Measurements from ENCODE around the gene TSSK1B. TPM values are rescaled to one million over a fixed set of nuclear protein-coding genes. Genes with fewer than 3 reads are reported as not detected.

Gene TSSK1B
- total RNA-seq, 1 experiment from 2014 or later: not detected

- Histone ChIP-seq H3K4me1 (ENCODE audit: low read length) (no peaks in the 10 kb centered on the region), H3K9me3 (ENCODE audit: low read length) (no peaks in the 10 kb centered on the region), H3K27me3 (ENCODE audit: low read length) (0 out of 2 replicates have a peak, but pooled peaks cover 2% of the 10 kb centered on the region), H3K4me3 (ENCODE audit: low read length) (no peak overlapping the region), H3K4me2 (ENCODE audit: low read depth, low read length, poor library complexity, severe bottlenecking) (no peak overlapping the region), H2AFZ (ENCODE audit: low read length) (no peak overlapping the region), H3K36me3 (ENCODE audit: insufficient read depth, low read length) (no peaks in the 10 kb centered on the region), H3K9ac (ENCODE audit: low read length) (no peak overlapping the region), H3K27ac (ENCODE audit: low read length) (no peak overlapping the region), H4K20me1 (ENCODE audit: insufficient read depth, low read depth, low read length) (no peaks in the 10 kb centered on the region), H3K79me2 (ENCODE audit: low read length) (no peaks in the 10 kb centered on the region), H3K9me2 (replicated peaks; ENCODE audit: insufficient read depth, low read length) (no peaks in the 10 kb centered on the region)
- no peak for DNase-seq
Observed at GRCh38 chr5:113394658-113395057, 40.1 kb downstream of the TSSK1B start.

- H3K79me2 ChIP-seq (ENCODE audit: low read length): no peaks in the 10 kb centered on the region
- no peak overlapping the region for H3K4me3 ChIP-seq (ENCODE audit: low read length)
- no peaks in the 10 kb centered on the region for H4K20me1 ChIP-seq (ENCODE audit: insufficient read depth, low read depth, low read length)
- no peaks in the 10 kb centered on the region for H3K9me2 ChIP-seq (replicated peaks; ENCODE audit: insufficient read depth, low read length)
- H3K36me3 ChIP-seq (ENCODE audit: insufficient read depth, low read length): no peaks in the 10 kb centered on the region
- no peak overlapping the region for H3K27ac ChIP-seq (ENCODE audit: low read length)
- DNase-seq: no peak
- H3K4me1 ChIP-seq (ENCODE audit: low read length): no peaks in the 10 kb centered on the region
- 0 out of 2 replicates have a peak, but pooled peaks cover 2% of the 10 kb centered on the region for H3K27me3 ChIP-seq (ENCODE audit: low read length)
- no peaks in the 10 kb centered on the region for H3K9me3 ChIP-seq (ENCODE audit: low read length)
- no peak overlapping the region for H2AFZ ChIP-seq (ENCODE audit: low read length)
- H3K9ac ChIP-seq (ENCODE audit: low read length): no peak overlapping the region
- no peak overlapping the region for H3K4me2 ChIP-seq (ENCODE audit: low read depth, low read length, poor library complexity, severe bottlenecking)
Observed at GRCh38 chr5:113390224-113390623, 44.6 kb downstream of the TSSK1B start.

GRCh38 chr5:113389116-113389515 is 45.7 kb downstream of the TSSK1B start:
- Histone ChIP-seq H3K9me2 (replicated peaks; ENCODE audit: insufficient read depth, low read length) (no peaks in the 10 kb centered on the region), H3K4me2 (ENCODE audit: low read depth, low read length, poor library complexity, severe bottlenecking) (no peak overlapping the region), H3K4me3 (ENCODE audit: low read length) (no peak overlapping the region), H3K9me3 (ENCODE audit: low read length) (no peaks in the 10 kb centered on the region), H3K36me3 (ENCODE audit: insufficient read depth, low read length) (no peaks in the 10 kb centered on the region), H3K27ac (ENCODE audit: low read length) (no peak overlapping the region), H3K4me1 (ENCODE audit: low read length) (no peaks in the 10 kb centered on the region), H3K79me2 (ENCODE audit: low read length) (no peaks in the 10 kb centered on the region), H3K9ac (ENCODE audit: low read length) (no peak overlapping the region), H3K27me3 (ENCODE audit: low read length) (0 out of 2 replicates have a peak, but pooled peaks cover 2% of the 10 kb centered on the region), H4K20me1 (ENCODE audit: insufficient read depth, low read depth, low read length) (no peaks in the 10 kb centered on the region), H2AFZ (ENCODE audit: low read length) (no peak overlapping the region)
- no peak for DNase-seq

GRCh38 chr5:113387844-113388243 is 46.9 kb downstream of the TSSK1B start:
- Histone ChIP-seq H2AFZ (ENCODE audit: low read length) (no peak overlapping the region), H3K27me3 (ENCODE audit: low read length) (0 out of 2 replicates have a peak, but pooled peaks cover 2% of the 10 kb centered on the region), H3K36me3 (ENCODE audit: insufficient read depth, low read length) (no peaks in the 10 kb centered on the region), H3K27ac (ENCODE audit: low read length) (no peak overlapping the region), H3K4me2 (ENCODE audit: low read depth, low read length, poor library complexity, severe bottlenecking) (no peak overlapping the region), H3K79me2 (ENCODE audit: low read length) (no peaks in the 10 kb centered on the region), H3K9ac (ENCODE audit: low read length) (no peak overlapping the region), H4K20me1 (ENCODE audit: insufficient read depth, low read depth, low read length) (no peaks in the 10 kb centered on the region), H3K4me3 (ENCODE audit: low read length) (no peak overlapping the region), H3K4me1 (ENCODE audit: low read length) (no peaks in the 10 kb centered on the region), H3K9me3 (ENCODE audit: low read length) (no peaks in the 10 kb centered on the region), H3K9me2 (replicated peaks; ENCODE audit: insufficient read depth, low read length) (no peaks in the 10 kb centered on the region)
- DNase-seq: no peak

GRCh38 chr5:113384782-113385285 is 50.0 kb downstream of the TSSK1B start:
- H3K36me3 ChIP-seq (ENCODE audit: insufficient read depth, low read length): no peaks in the 10 kb centered on the region
- no peak overlapping the region for H3K4me3 ChIP-seq (ENCODE audit: low read length)
- H3K4me1 ChIP-seq (ENCODE audit: low read length): no peaks in the 10 kb centered on the region
- H3K4me2 ChIP-seq (ENCODE audit: low read depth, low read length, poor library complexity, severe bottlenecking): no peak overlapping the region
- no peaks in the 10 kb centered on the region for H3K9me3 ChIP-seq (ENCODE audit: low read length)
- H3K9ac ChIP-seq (ENCODE audit: low read length): no peak overlapping the region
- H3K9me2 ChIP-seq (replicated peaks; ENCODE audit: insufficient read depth, low read length): no peaks in the 10 kb centered on the region
- no peak for DNase-seq
- no peaks in the 10 kb centered on the region for H4K20me1 ChIP-seq (ENCODE audit: insufficient read depth, low read depth, low read length)
- no peaks in the 10 kb centered on the region for H3K27me3 ChIP-seq (ENCODE audit: low read length)
- no peak overlapping the region for H2AFZ ChIP-seq (ENCODE audit: low read length)
- H3K79me2 ChIP-seq (ENCODE audit: low read length): no peaks in the 10 kb centered on the region
- H3K27ac ChIP-seq (ENCODE audit: low read length): no peak overlapping the region

- DNase-seq: no peak
- H3K4me3 ChIP-seq (ENCODE audit: low read length): no peak overlapping the region
- no peaks in the 10 kb centered on the region for H3K79me2 ChIP-seq (ENCODE audit: low read length)
- no peaks in the 10 kb centered on the region for H3K9me2 ChIP-seq (replicated peaks; ENCODE audit: insufficient read depth, low read length)
- no peaks in the 10 kb centered on the region for H3K9me3 ChIP-seq (ENCODE audit: low read length)
- peaks cover 4% of the 10 kb centered on the region for H3K4me1 ChIP-seq (ENCODE audit: low read length)
- H2AFZ ChIP-seq (ENCODE audit: low read length): no peak overlapping the region
- H3K4me2 ChIP-seq (ENCODE audit: low read depth, low read length, poor library complexity, severe bottlenecking): no peak overlapping the region
- no peaks in the 10 kb centered on the region for H3K27me3 ChIP-seq (ENCODE audit: low read length)
- no peak overlapping the region for H3K27ac ChIP-seq (ENCODE audit: low read length)
- no peaks in the 10 kb centered on the region for H3K36me3 ChIP-seq (ENCODE audit: insufficient read depth, low read length)
- H4K20me1 ChIP-seq (ENCODE audit: insufficient read depth, low read depth, low read length): no peaks in the 10 kb centered on the region
- H3K9ac ChIP-seq (ENCODE audit: low read length): no peak overlapping the region
Observed at GRCh38 chr5:113382731-113383130, 52.1 kb downstream of the TSSK1B start.

Other genes with a start within 250 kb of the TSSK1B start
- gene MCC, start 53.5 kb upstream of the TSSK1B start, total RNA-seq (2014; rRNA removed; shearing (Covaris generic); ENCODE audit: low replicate concordance): 5.5 and 12.3 TPM in 2 replicates
- gene YTHDC2, start 78.7 kb upstream of the TSSK1B start, total RNA-seq (2014; rRNA removed; shearing (Covaris generic); ENCODE audit: low replicate concordance): 53.4 and 63.8 TPM in 2 replicates